GM06990 (cell line): ENCODE results near the gene CHIT1.

ENCODE experiments used
- DNase-seq: peaks from one replicate; pipeline ENCODE4 v3.0.0-alpha.2; 2011; ENCODE audit not compliant: insufficient read length; ENCODE audit errors: extremely low read depth
- H3K27me3 ChIP-seq: replicated peaks from 2 replicates; pipeline ENCODE4 v1.6.0; 2011; ENCODE audit warnings: low read length; ENCODE audit not compliant: control insufficient read depth, insufficient read depth
- H3K36me3 ChIP-seq: 2 replicates; pipeline ENCODE4 v1.5.1; 2011; ENCODE audit warnings: low read length; ENCODE audit not compliant: control insufficient read depth, insufficient read depth
- H3K4me3 ChIP-seq: replicated peaks from 2 replicates; pipeline ENCODE4 v1.5.1; 2011; ENCODE audit warnings: low read depth, mild to moderate bottlenecking, control low read depth, low read length
- CTCF ChIP-seq: IDR thresholded peaks from 2 replicates; pipeline ENCODE4 v1.5.1; 2011; ENCODE audit warnings: low read length, control low read depth, mild to moderate bottlenecking, inconsistent platforms; ENCODE audit not compliant: insufficient read depth, poor library complexity, severe bottlenecking

Gene CHIT1

GRCh38 chr1:203271962-203272632 lies 42.6 kb upstream of the CHIT1 start:
- H3K27me3 ChIP-seq = no peaks in the 10 kb centered on the region
- no peak for DNase-seq
- H3K36me3 ChIP-seq = peaks cover 2% of the 10 kb centered on the region
- no peak overlapping the region for H3K4me3 ChIP-seq
- TF ChIP-seq CTCF = no peak

- DNase-seq = no peak
- no peaks in the 10 kb centered on the region for H3K27me3 ChIP-seq
- peaks cover 2% of the 10 kb centered on the region for H3K36me3 ChIP-seq
- no peak overlapping the region for H3K4me3 ChIP-seq
- TF ChIP-seq CTCF = no peak
These were observed 41.7 kb upstream of the CHIT1 start for GRCh38 chr1:203271018-203271743.

GRCh38 chr1:203270448-203270847 lies 41.0 kb upstream of the CHIT1 start:
- Histone ChIP-seq H3K36me3 (peaks cover 2% of the 10 kb centered on the region), H3K27me3 (no peaks in the 10 kb centered on the region), H3K4me3 (no peak overlapping the region)
- TF ChIP-seq CTCF = no peak
- no peak for DNase-seq

GRCh38 chr1:203269654-203270020 lies 40.2 kb upstream of the CHIT1 start:
- H3K27me3 ChIP-seq = no peaks in the 10 kb centered on the region
- no peak overlapping the region for H3K4me3 ChIP-seq
- H3K36me3 ChIP-seq = peaks cover 2% of the 10 kb centered on the region
- DNase-seq = no peak
- no peak for TF ChIP-seq CTCF

- DNase-seq = no peak
- TF ChIP-seq CTCF = peak; percentile 95
- Histone ChIP-seq H3K27me3 (no peaks in the 10 kb centered on the region), H3K36me3 (peaks cover 2% of the 10 kb centered on the region), H3K4me3 (no peak overlapping the region)
These were observed 39.6 kb upstream of the CHIT1 start for GRCh38 chr1:203268901-203269653.
